B cell (primary cell): ENCODE data around the gene PAQR4.

ENCODE experiments used
- CTCF ChIP-seq: fragments of 200-600 bp; IDR thresholded peaks from one replicate; pipeline ENCODE4 v1.8.0; 2022; ENCODE audit warnings: antibody characterized with exemption, mild to moderate bottlenecking
- EZH2 ChIP-seq: IDR thresholded peaks from 2 replicates; pipeline ENCODE4 v1.6.1; 2012; ENCODE audit warnings: borderline replicate concordance, low read depth, mild to moderate bottlenecking, moderate library complexity, low read length; ENCODE audit not compliant: insufficient read depth, poor library complexity, severe bottlenecking

GRCh38 chr16:3009568-3010390 lies 40.6 kb downstream of the PAQR4 start:
- TF ChIP-seq CTCF: no peak
- no peak for TF ChIP-seq EZH2
